ENCODE data around the gene TXNDC12. TPM values are rescaled to one million over a fixed set of nuclear protein-coding genes. Genes with fewer than 3 reads are reported as not detected.

Gene TXNDC12
- polyA plus RNA-seq, 3 donors: 24.3 to 125 (median 121) TPM

DNA sequence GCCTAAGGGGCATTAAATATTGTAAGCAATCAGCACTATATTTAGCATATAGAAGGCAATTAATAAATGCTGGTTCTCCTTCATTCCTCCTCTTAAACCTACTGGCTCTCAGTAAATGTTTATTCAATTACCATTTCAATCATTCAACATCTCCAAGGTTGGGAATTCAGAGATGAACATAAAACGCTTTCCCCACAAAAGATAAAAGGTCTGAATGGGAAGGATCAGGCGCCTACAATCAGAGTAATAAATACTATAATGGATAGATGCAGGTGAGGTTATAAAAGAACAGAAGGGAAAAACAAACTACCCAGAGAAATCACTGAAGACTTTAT, 21.0 kb downstream of the TXNDC12 start:
- Histone ChIP-seq H3K27ac (ENCODE audit: low read depth in 1 of 2, low read length in 2 of 2) (peak overlapping the region; percentile 87 to 91), H3K4me1 (ENCODE audit: control insufficient read depth in 1 of 2, insufficient read depth in 2 of 2, low read length in 2 of 2) (peaks cover 21 to 24% of the 10 kb centered on the region in 2 donors), H3K36me3 (replicated peaks in 1 of 2; ENCODE audit: control insufficient read depth in 1 of 2, insufficient read depth in 2 of 2, low read length in 2 of 2) (peaks cover 13 to 44% of the 10 kb centered on the region in 2 donors), H3K9ac (ENCODE audit: insufficient read depth, low read length, poor library complexity, severe bottlenecking) (peak overlapping the region; percentile 83), H2AFZ (ENCODE audit: insufficient read depth, low read depth, low read length, poor library complexity, severe bottlenecking) (peak overlapping the region; percentile 91), H3K79me2 (ENCODE audit: insufficient read depth, low read length) (peaks cover 33% of the 10 kb centered on the region), H4K20me1 (ENCODE audit: insufficient read depth, low read length) (peaks cover 35% of the 10 kb centered on the region), H3K27me3 (ENCODE audit: control insufficient read depth in 2 of 2, insufficient read depth in 2 of 2, low read length in 2 of 2) (no peaks in the 10 kb centered on the region), H3K4me2 (replicated peaks; ENCODE audit: extremely low read depth, low read length, poor library complexity, severe bottlenecking) (peak overlapping the region; percentile 95), H3K9me3 (replicated peaks in 1 of 2; ENCODE audit: control insufficient read depth in 1 of 2, insufficient read depth in 1 of 2, low read length in 2 of 2) (no peaks in the 10 kb centered on the region), H3K4me3 (replicated peaks in 1 of 3; ENCODE audit: low read depth in 2 of 3, low read length in 3 of 3) (peak overlapping the region in 2 of 3 experiments; percentile 84 to 93)
- Mint-ChIP-seq H3K4me3 (peak overlapping the region; percentile 93 to 95), H3K9me3 (no peaks in the 10 kb centered on the region), H3K4me1 (peaks cover 27% of the 10 kb centered on the region), H3K27me3 (ENCODE audit: low read depth in 3 of 3) (peaks cover 0 to 2% (median 0%) of the 10 kb centered on the region in 3 donors), H3K36me3 (peaks cover 29 to 45% of the 10 kb centered on the region in 2 donors), H3K27ac (peak overlapping the region; percentile 91 to 96 (median 93))
- no peak for DNase-seq
- intact Hi-C loops (cut with micrococcal nuclease): no loop called here
- WGBS (ENCODE audit: insufficient coverage): no CpG with 5 or more reads among the region's 2 CpGs
- TF ChIP-seq, protein P1, sequence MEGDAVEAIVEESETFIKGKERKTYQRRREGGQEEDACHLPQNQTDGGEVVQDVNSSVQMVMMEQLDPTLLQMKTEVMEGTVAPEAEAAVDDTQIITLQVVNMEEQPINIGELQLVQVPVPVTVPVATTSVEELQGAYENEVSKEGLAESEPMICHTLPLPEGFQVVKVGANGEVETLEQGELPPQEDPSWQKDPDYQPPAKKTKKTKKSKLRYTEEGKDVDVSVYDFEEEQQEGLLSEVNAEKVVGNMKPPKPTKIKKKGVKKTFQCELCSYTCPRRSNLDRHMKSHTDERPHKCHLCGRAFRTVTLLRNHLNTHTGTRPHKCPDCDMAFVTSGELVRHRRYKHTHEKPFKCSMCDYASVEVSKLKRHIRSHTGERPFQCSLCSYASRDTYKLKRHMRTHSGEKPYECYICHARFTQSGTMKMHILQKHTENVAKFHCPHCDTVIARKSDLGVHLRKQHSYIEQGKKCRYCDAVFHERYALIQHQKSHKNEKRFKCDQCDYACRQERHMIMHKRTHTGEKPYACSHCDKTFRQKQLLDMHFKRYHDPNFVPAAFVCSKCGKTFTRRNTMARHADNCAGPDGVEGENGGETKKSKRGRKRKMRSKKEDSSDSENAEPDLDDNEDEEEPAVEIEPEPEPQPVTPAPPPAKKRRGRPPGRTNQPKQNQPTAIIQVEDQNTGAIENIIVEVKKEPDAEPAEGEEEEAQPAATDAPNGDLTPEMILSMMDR (IDR thresholded peaks at IDR 0.05): no peak

DNA sequence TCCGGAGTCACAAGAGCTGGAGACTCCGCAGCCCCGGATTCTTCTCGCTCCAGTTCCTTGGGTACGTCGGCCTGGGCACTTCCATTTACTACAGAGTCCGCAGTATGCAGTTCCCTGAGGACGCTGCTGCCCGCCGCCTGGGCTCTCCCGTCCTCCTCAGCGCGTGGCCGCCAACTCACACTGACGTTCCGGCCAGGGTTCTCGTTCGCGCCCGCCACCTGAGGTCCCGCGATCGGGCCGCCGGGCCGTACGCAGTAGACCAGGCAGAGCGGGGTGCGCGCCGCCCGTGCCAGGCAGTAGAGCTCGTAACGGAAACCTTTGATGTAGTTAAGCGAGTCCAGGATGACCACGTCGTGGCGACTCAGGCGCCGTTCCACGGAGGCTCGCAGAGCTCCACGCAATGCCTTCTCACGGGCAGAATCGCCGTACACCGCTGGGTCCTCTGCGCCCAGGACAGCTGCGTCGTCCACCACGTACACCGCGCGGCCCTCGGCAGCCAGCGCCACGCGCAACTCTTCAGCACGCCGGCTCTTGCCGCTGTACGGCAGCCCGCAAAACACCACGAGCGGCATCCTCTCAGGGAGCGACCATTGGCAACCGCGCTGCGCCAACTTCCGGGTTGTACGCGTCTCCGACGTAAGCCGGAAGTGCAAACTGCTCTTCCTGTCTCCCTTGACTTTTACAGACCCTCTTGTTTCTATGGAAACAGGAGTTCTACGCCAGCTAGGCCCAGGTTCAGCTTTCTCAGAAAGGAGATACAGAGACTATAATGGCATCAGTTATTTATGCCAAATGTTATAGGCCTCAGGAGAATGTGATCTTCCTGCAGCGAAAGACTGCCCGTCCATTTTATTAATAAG, 21.6 kb downstream of the TXNDC12 start, which contains the start of gene KTI12:
KTI12 (minus strand) TSS at position 621 of the 860 bp plus-strand sequence; CDS start at position 572, 49 bp downstream.
- Mint-ChIP-seq H3K27ac (peak within 1 kb of the TSS; percentile 91 to 96 (median 93)), H3K4me1 (peaks cover 27% of the 10 kb centered on the region), H3K36me3 (peaks cover 25 to 39% of the 10 kb centered on the region in 2 donors), H3K27me3 (ENCODE audit: low read depth in 3 of 3) (peaks cover 0 to 2% (median 0%) of the 10 kb centered on the region in 3 donors), H3K4me3 (peak within 1 kb of the TSS; percentile 93 to 95), H3K9me3 (no peaks in the 10 kb centered on the region)
- TF ChIP-seq, protein P1 (IDR thresholded peaks at IDR 0.05): no peak
- Histone ChIP-seq H3K27me3 (ENCODE audit: control insufficient read depth in 2 of 2, insufficient read depth in 2 of 2, low read length in 2 of 2) (no peaks in the 10 kb centered on the region), H2AFZ (ENCODE audit: insufficient read depth, low read depth, low read length, poor library complexity, severe bottlenecking) (peak within 1 kb of the TSS; percentile 91), H4K20me1 (ENCODE audit: insufficient read depth, low read length) (peaks cover 40% of the 10 kb centered on the region), H3K9ac (ENCODE audit: insufficient read depth, low read length, poor library complexity, severe bottlenecking) (peak within 1 kb of the TSS; percentile 83), H3K4me2 (replicated peaks; ENCODE audit: extremely low read depth, low read length, poor library complexity, severe bottlenecking) (peak within 1 kb of the TSS; percentile 95), H3K79me2 (ENCODE audit: insufficient read depth, low read length) (peaks cover 33% of the 10 kb centered on the region), H3K9me3 (replicated peaks in 1 of 2; ENCODE audit: control insufficient read depth in 1 of 2, insufficient read depth in 1 of 2, low read length in 2 of 2) (no peaks in the 10 kb centered on the region), H3K36me3 (replicated peaks in 1 of 2; ENCODE audit: control insufficient read depth in 1 of 2, insufficient read depth in 2 of 2, low read length in 2 of 2) (peaks cover 10 to 38% of the 10 kb centered on the region in 2 donors), H3K4me1 (ENCODE audit: control insufficient read depth in 1 of 2, insufficient read depth in 2 of 2, low read length in 2 of 2) (peaks cover 21 to 24% of the 10 kb centered on the region in 2 donors), H3K4me3 (replicated peaks in 1 of 3; ENCODE audit: low read depth in 2 of 3, low read length in 3 of 3) (peak within 1 kb of the TSS; percentile 55 to 93 (median 84)), H3K27ac (ENCODE audit: low read depth in 1 of 2, low read length in 2 of 2) (peak within 1 kb of the TSS; percentile 87 to 91)
- intact Hi-C loops (cut with micrococcal nuclease): no loop called here
- 0% methylated on average over 75 of the region's 78 CpGs for WGBS (ENCODE audit: insufficient coverage)
- peak; percentile 80 to 93 (median 86) for DNase-seq
